Right hindlimb (tissue), 1 donor: ENCODE data around the gene GORASP1.

Experiments
- DNase-seq: peaks from one replicate; pipeline ENCODE4 v3.0.0-alpha.2; 2018

The GORASP1 gene

GRCh38 chr3:39101022-39101689 lies 6.3 kb downstream of the GORASP1 start:
- DNase-seq = no peak

GRCh38 chr3:39100500-39100886 lies 6.9 kb downstream of the GORASP1 start:
- DNase-seq = no peak

- no peak for DNase-seq
Measured at GRCh38 chr3:39099738-39100499, 7.5 kb downstream of the GORASP1 start.

GRCh38 chr3:39099242-39099641 lies 8.2 kb downstream of the GORASP1 start:
- no peak for DNase-seq

- DNase-seq = no peak
Measured at GRCh38 chr3:39098473-39099000, 8.9 kb downstream of the GORASP1 start.

- DNase-seq = no peak
Measured at GRCh38 chr3:39097716-39098472, 9.5 kb downstream of the GORASP1 start.

GRCh38 chr3:39096775-39097174 lies 10.7 kb downstream of the GORASP1 start:
- DNase-seq = no peak

GRCh38 chr3:39095778-39096177 lies 11.6 kb downstream of the GORASP1 start:
- no peak for DNase-seq

- DNase-seq = no peak
Measured at GRCh38 chr3:39094851-39095677, 12.4 kb downstream of the GORASP1 start.

- no peak for DNase-seq
Measured at GRCh38 chr3:39090922-39091321, 16.5 kb downstream of the GORASP1 start.

- no peak for DNase-seq
Measured at GRCh38 chr3:39088889-39089288, 18.5 kb downstream of the GORASP1 start.

- no peak for DNase-seq
Measured at GRCh38 chr3:39088456-39088855, 19.0 kb downstream of the GORASP1 start.

- DNase-seq = no peak
Measured at GRCh38 chr3:39086144-39086543, 21.3 kb downstream of the GORASP1 start.

- DNase-seq = no peak
Measured at GRCh38 chr3:39082666-39083313, 24.6 kb downstream of the GORASP1 start.

- no peak for DNase-seq
Measured at GRCh38 chr3:39080026-39080425, 27.4 kb downstream of the GORASP1 start.

- no peak for DNase-seq
Measured at GRCh38 chr3:39079530-39079929, 27.9 kb downstream of the GORASP1 start.

GRCh38 chr3:39075910-39076309 lies 31.5 kb downstream of the GORASP1 start:
- DNase-seq = no peak

- no peak for DNase-seq
Measured at GRCh38 chr3:39068556-39068955, 38.9 kb downstream of the GORASP1 start.

- no peak for DNase-seq
Measured at GRCh38 chr3:39067286-39067685, 40.1 kb downstream of the GORASP1 start.

GRCh38 chr3:39065197-39065596 lies 42.2 kb downstream of the GORASP1 start:
- DNase-seq = no peak

GRCh38 chr3:39064646-39065045 lies 42.8 kb downstream of the GORASP1 start:
- DNase-seq = no peak

GRCh38 chr3:39063143-39063542 lies 44.3 kb downstream of the GORASP1 start:
- no peak for DNase-seq
